ENCODE results near the gene HOXC9.
"Not testable (repeated sequence)": the region's sequence is repeated elsewhere in the genome, so short reads cannot be mapped to it uniquely, and the experiment has no call there.

Gene HOXC9

GRCh38 chr12:54040148-54040494, 40.2 kb downstream of the HOXC9 start:
- TF ChIP-seq POLR2A (IDR thresholded peaks at IDR 0.05; ENCODE audit: extremely low read depth, insufficient read length) (no peak), MAX (IDR thresholded peaks at IDR 0.05; ENCODE audit: low read depth, low read length) (0 out of 2 replicates have a peak, but pooled peaks have one; percentile 14), MYC (IDR thresholded peaks at IDR 0.05; ENCODE audit: low read depth, low read length) (no peak)
- H3K4me3 ChIP-seq (ENCODE audit: low read depth, low read length), result no peak overlapping the region
- no peak for DNase-seq (ENCODE audit: low read depth)

GRCh38 chr12:54040648-54041047, 40.7 kb downstream of the HOXC9 start:
- no peak overlapping the region for H3K4me3 ChIP-seq (ENCODE audit: low read depth, low read length)
- TF ChIP-seq MYC (IDR thresholded peaks at IDR 0.05; ENCODE audit: low read depth, low read length) (no peak), CTCF (IDR thresholded peaks at IDR 0.05; ENCODE audit: low read depth, low read length) (no peak), MAX (IDR thresholded peaks at IDR 0.05; ENCODE audit: low read depth, low read length) (no peak), POLR2A (IDR thresholded peaks at IDR 0.05; ENCODE audit: extremely low read depth, insufficient read length) (no peak)
- no peak for DNase-seq (ENCODE audit: low read depth)

GRCh38 chr12:54041097-54041690, 41.2 kb downstream of the HOXC9 start:
- no peak for DNase-seq (ENCODE audit: low read depth)
- TF ChIP-seq CTCF (IDR thresholded peaks at IDR 0.05; ENCODE audit: low read depth, low read length) (no peak), MYC (IDR thresholded peaks at IDR 0.05; ENCODE audit: low read depth, low read length) (no peak), POLR2A (IDR thresholded peaks at IDR 0.05; ENCODE audit: extremely low read depth, insufficient read length) (no peak), MAX (IDR thresholded peaks at IDR 0.05; ENCODE audit: low read depth, low read length) (no peak)
- H3K4me3 ChIP-seq (ENCODE audit: low read depth, low read length), result no peak overlapping the region

GRCh38 chr12:54042033-54042432, 42.1 kb downstream of the HOXC9 start:
- H3K4me3 ChIP-seq (ENCODE audit: low read depth, low read length); DNase-seq (ENCODE audit: low read depth): not testable (repeated sequence)

- no peak overlapping the region for H3K4me3 ChIP-seq (ENCODE audit: low read depth, low read length)
- TF ChIP-seq POLR2A (IDR thresholded peaks at IDR 0.05; ENCODE audit: extremely low read depth, insufficient read length), result no peak
- no peak for TF ChIP-seq MAX (IDR thresholded peaks at IDR 0.05; ENCODE audit: low read depth, low read length)
- TF ChIP-seq MYC (IDR thresholded peaks at IDR 0.05; ENCODE audit: low read depth, low read length), result no peak
- no peak for TF ChIP-seq CTCF (IDR thresholded peaks at IDR 0.05; ENCODE audit: low read depth, low read length)
- DNase-seq (ENCODE audit: low read depth), result no peak
Observed at GRCh38 chr12:54042970-54043853, 43.3 kb downstream of the HOXC9 start.

- H3K4me3 ChIP-seq (ENCODE audit: low read depth, low read length), result no peak overlapping the region
- DNase-seq (ENCODE audit: low read depth), result no peak
Observed at GRCh38 chr12:54044425-54045103, 44.6 kb downstream of the HOXC9 start.

More at GRCh38 chr12:54044425-54045103, 44.6 kb downstream of the HOXC9 start:
- TF ChIP-seq MAX (IDR thresholded peaks at IDR 0.05; ENCODE audit: low read depth, low read length), result no peak
- TF ChIP-seq CTCF (IDR thresholded peaks at IDR 0.05; ENCODE audit: low read depth, low read length), result no peak
- no peak for TF ChIP-seq POLR2A (IDR thresholded peaks at IDR 0.05; ENCODE audit: extremely low read depth, insufficient read length)
- no peak for TF ChIP-seq MYC (IDR thresholded peaks at IDR 0.05; ENCODE audit: low read depth, low read length)
